Psoas muscle (tissue), 8 donors: Measurements from ENCODE around the gene DUSP16. TPM values are rescaled to one million over a fixed set of nuclear protein-coding genes. Genes with fewer than 3 reads are reported as not detected.

Experiments
- ATAC-seq, 4 donors: fragments of 200-7000 bp; cut with Tn5 transposase; one replicate each; pipeline ENCODE4 v1.9.1; 2020; ENCODE audit warnings: moderate library complexity in 3 of 4, mild to moderate bottlenecking in 2 of 4
- DNase-seq, 2 donors: peaks; one replicate each; pipeline ENCODE4 v3.0.0-alpha.2; 2020
- H3K27ac ChIP-seq: fragments of 200-600 bp; one replicate; pipeline ENCODE4 v1.8.0; 2022
- H3K27me3 ChIP-seq, 3 donors: fragments of 200-600 bp in 1 of 3; one replicate each; pipeline versions ENCODE4 v1.6.1 to v1.8.0; 2013 to 2022; ENCODE audit warnings: low read length in 2 of 3, mild to moderate bottlenecking in 2 of 3, moderate library complexity in 1 of 3; ENCODE audit not compliant: insufficient read depth in 3 of 3
- H3K36me3 ChIP-seq, 2 donors: fragments of 200-600 bp in 1 of 2; one replicate each; pipeline versions ENCODE4 v1.6.1 to v1.8.0; 2013 to 2022; ENCODE audit warnings: low read depth in 1 of 2, mild to moderate bottlenecking in 1 of 2, moderate library complexity in 1 of 2; ENCODE audit not compliant: insufficient read depth in 1 of 2
- H3K4me1 ChIP-seq: fragments of 200-600 bp; one replicate; pipeline ENCODE4 v1.8.0; 2022
- H3K4me3 ChIP-seq: fragments of 200-600 bp; one replicate; pipeline ENCODE4 v1.8.0; 2022; ENCODE audit warnings: mild to moderate bottlenecking
- H3K9me3 ChIP-seq: fragments of 200-600 bp; one replicate; pipeline ENCODE4 v1.8.0; 2022
- CTCF ChIP-seq: fragments of 200-600 bp; IDR thresholded peaks from one replicate; pipeline ENCODE4 v1.8.0; 2022; ENCODE audit warnings: antibody characterized with exemption
- WGBS, 3 donors: extraction: QIAGEN DNeasy Blood & Tissue Kit; methylation state at CpG; one replicate each; pipeline versions ENCODE4 v1.1.6 to v1.1.7; 2013; 5-methylcytosine and 5-hydroxymethylcytosine counted together
- intact Hi-C, 2 donors: fragments of 100-400 bp; cut with DNase I; formaldehyde crosslinking; loops; one replicate each; pipeline versions ENCODE4 v1.11.0 to v1.14.2; 2022
- polyA plus RNA-seq, 3 donors: library from polyadenylated mRNA; stranded (reverse); fragments of 200-250 nt; gene quantifications; one replicate each; pipeline ENCODE4 v1.2.3, GENCODE V29; 2013
- total RNA-seq, 4 donors: library from RNA; stranded (reverse); fragmentation: NEBNext Ultra II Directional in 2 of 4; extraction: Animal tissue kit (Norgen Biotek cat#: 25700) in 2 of 4; gene quantifications; one replicate each; pipeline versions ENCODE4 v1.2.1 to v1.2.4, GENCODE V29; 2021 to 2023
- donor health status: healthy with polysubstance abuse.
- donor health status: DM: no; HTN: no; CAD: no; lungs with moderate emphysema.
- donor health status: Bipolar disorder and iron deficiency.
- donor health status: healthy.
- donor health status: DM: yes; HTN: yes; CAD: no.
- donor health status: DM: no; HTN: no; CAD: no.
- donor health status: DM: no; HTN: no; CAD: no.
- donor health status: DM: yes; HTN: yes; CAD: no.

The DUSP16 gene
- total and polyA plus RNA-seq, 7 donors: 3.3 to 23.8 (median 14.2) TPM

GRCh38 chr12:12534166-12534866 lies 28.3 kb downstream of the DUSP16 start:
- Histone ChIP-seq H3K4me1 (peaks cover 74% of the 10 kb centered on the region), H3K4me3 (peak overlapping the region; percentile 12), H3K27ac (peak overlapping the region; percentile 82), H3K27me3 (no peaks in the 10 kb centered on the region), H3K9me3 (no peaks in the 10 kb centered on the region), H3K36me3 (no peaks in the 10 kb centered on the region)
- 47 to 70% (median 61%) methylated on average over 8 of the region's 8 CpGs for WGBS, 3 donors
- no peak for TF ChIP-seq CTCF
- peak; percentile 36 to 58 (median 40) for ATAC-seq
- DNase-seq: no peak
- intact Hi-C loops: no loop called here

- 23 to 27% (median 25%) methylated on average over 6 of the region's 6 CpGs for WGBS, 3 donors
- Histone ChIP-seq H3K36me3 (no peaks in the 10 kb centered on the region), H3K27ac (peak overlapping the region; percentile 82), H3K27me3 (no peaks in the 10 kb centered on the region), H3K4me3 (no peak overlapping the region), H3K9me3 (no peaks in the 10 kb centered on the region), H3K4me1 (peaks cover 76% of the 10 kb centered on the region)
- intact Hi-C loops: no loop called here
- no peak for TF ChIP-seq CTCF
- no peak for DNase-seq
- peak; percentile 68 to 81 (median 76) for ATAC-seq
Measured at GRCh38 chr12:12533238-12533829, 29.3 kb downstream of the DUSP16 start.

- ATAC-seq (no peak), DNase-seq (no peak)
- H3K27ac ChIP-seq: peak overlapping the region; percentile 33
- H3K36me3 ChIP-seq: no peaks in the 10 kb centered on the region
- TF ChIP-seq CTCF: no peak
- no peak overlapping the region for H3K4me3 ChIP-seq
- 84 to 93% (median 88%) methylated on average over 2 of the region's 2 CpGs for WGBS, 3 donors
- H3K9me3 ChIP-seq: no peaks in the 10 kb centered on the region
- H3K27me3 ChIP-seq: no peaks in the 10 kb centered on the region
- intact Hi-C loops: no loop called here
- H3K4me1 ChIP-seq: peaks cover 64% of the 10 kb centered on the region
Measured at GRCh38 chr12:12531194-12531593, 31.5 kb downstream of the DUSP16 start.

- no peak for DNase-seq
- WGBS, 3 donors: 78 to 91% (median 86%) methylated on average over 2 of the region's 2 CpGs
- ATAC-seq: no peak
- Histone ChIP-seq H3K27me3 (no peaks in the 10 kb centered on the region), H3K4me3 (no peak overlapping the region), H3K4me1 (peaks cover 51% of the 10 kb centered on the region), H3K27ac (peak overlapping the region; percentile 33), H3K9me3 (no peaks in the 10 kb centered on the region), H3K36me3 (no peaks in the 10 kb centered on the region)
- intact Hi-C loops: no loop called here
- no peak for TF ChIP-seq CTCF
Measured at GRCh38 chr12:12529783-12530421, 32.8 kb downstream of the DUSP16 start.
